ENCODE results near the gene COL4A1.

The COL4A1 gene

GRCh38 chr13:110306960-110307766 lies at the start of gene COL4A1, which contains the start of gene COL4A2:
TSS of gene COL4A1 (minus strand) at chr13:110307157. CDS start at chr13:110307027, 130 bp downstream.
TSS of gene COL4A2 (plus strand) at chr13:110307284. CDS start at chr13:110307904, 620 bp downstream.
- Histone ChIP-seq H3K36me3 (ENCODE audit: insufficient read depth, low read length) (no peaks in the 10 kb centered on the region), H3K9ac (ENCODE audit: low read depth, low read length, poor library complexity, severe bottlenecking) (no peak within 1 kb of the TSS), H3K4me3 (ENCODE audit: low read length, poor library complexity, severe bottlenecking) (no peak within 1 kb of the TSS), H2AFZ (ENCODE audit: low read length) (no peak within 1 kb of the TSS), H4K20me1 (ENCODE audit: insufficient read depth, low read length, poor library complexity, severe bottlenecking) (no peaks in the 10 kb centered on the region), H3K4me1 (ENCODE audit: insufficient read depth, low read length, poor library complexity, severe bottlenecking) (no peaks in the 10 kb centered on the region), H3F3A (ENCODE audit: low read depth) (no peaks in the 10 kb centered on the region), H3K79me2 (ENCODE audit: insufficient read depth, low read length) (no peaks in the 10 kb centered on the region), H3K27me3 (ENCODE audit: insufficient read depth, low read length, poor library complexity, severe bottlenecking) (no peaks in the 10 kb centered on the region), H3K9me3 (ENCODE audit: insufficient read depth, low read depth, low read length) (no peaks in the 10 kb centered on the region), H3K4me2 (ENCODE audit: low read depth, low read length, poor library complexity, severe bottlenecking) (no peak within 1 kb of the TSS), H3K9me2 (replicated peaks; ENCODE audit: low read depth, low read length) (no peaks in the 10 kb centered on the region)
- TF ChIP-seq CTCF (conservative IDR thresholded peaks at IDR 0.05; ENCODE audit: low read length) = no peak
- no peak for TF ChIP-seq EZH2phosphoT487 (IDR thresholded peaks at IDR 0.05; ENCODE audit: borderline replicate concordance)

GRCh38 chr13:110356362-110356761 lies 49.4 kb upstream of the COL4A1 start:
- TF ChIP-seq EZH2phosphoT487 (IDR thresholded peaks at IDR 0.05; ENCODE audit: borderline replicate concordance) (no peak), CTCF (conservative IDR thresholded peaks at IDR 0.05; ENCODE audit: low read length) (no peak)
- H3K9me2 ChIP-seq (replicated peaks; ENCODE audit: low read depth, low read length) = no peaks in the 10 kb centered on the region
- H3K27me3 ChIP-seq (ENCODE audit: insufficient read depth, low read length, poor library complexity, severe bottlenecking) = no peaks in the 10 kb centered on the region
- no peaks in the 10 kb centered on the region for H3K9me3 ChIP-seq (ENCODE audit: insufficient read depth, low read depth, low read length)
- no peaks in the 10 kb centered on the region for H3K36me3 ChIP-seq (ENCODE audit: insufficient read depth, low read length)
- no peaks in the 10 kb centered on the region for H4K20me1 ChIP-seq (ENCODE audit: insufficient read depth, low read length, poor library complexity, severe bottlenecking)
- no peak overlapping the region for H2AFZ ChIP-seq (ENCODE audit: low read length)
- H3K79me2 ChIP-seq (ENCODE audit: insufficient read depth, low read length) = no peaks in the 10 kb centered on the region
- H3K9ac ChIP-seq (ENCODE audit: low read depth, low read length, poor library complexity, severe bottlenecking) = no peak overlapping the region
- no peaks in the 10 kb centered on the region for H3K4me1 ChIP-seq (ENCODE audit: insufficient read depth, low read length, poor library complexity, severe bottlenecking)
- no peak overlapping the region for H3K4me3 ChIP-seq (ENCODE audit: low read length, poor library complexity, severe bottlenecking)
- H3F3A ChIP-seq (ENCODE audit: low read depth) = no peaks in the 10 kb centered on the region
- H3K4me2 ChIP-seq (ENCODE audit: low read depth, low read length, poor library complexity, severe bottlenecking) = no peak overlapping the region

GRCh38 chr13:110354715-110355473 lies 47.9 kb upstream of the COL4A1 start:
- H3K4me3 ChIP-seq (ENCODE audit: low read length, poor library complexity, severe bottlenecking) = no peak overlapping the region
- H3K79me2 ChIP-seq (ENCODE audit: insufficient read depth, low read length) = no peaks in the 10 kb centered on the region
- no peaks in the 10 kb centered on the region for H4K20me1 ChIP-seq (ENCODE audit: insufficient read depth, low read length, poor library complexity, severe bottlenecking)
- no peaks in the 10 kb centered on the region for H3K9me2 ChIP-seq (replicated peaks; ENCODE audit: low read depth, low read length)
- TF ChIP-seq CTCF (conservative IDR thresholded peaks at IDR 0.05; ENCODE audit: low read length) = no peak
- no peaks in the 10 kb centered on the region for H3K27me3 ChIP-seq (ENCODE audit: insufficient read depth, low read length, poor library complexity, severe bottlenecking)
- H3K9ac ChIP-seq (ENCODE audit: low read depth, low read length, poor library complexity, severe bottlenecking) = no peak overlapping the region
- H3K9me3 ChIP-seq (ENCODE audit: insufficient read depth, low read depth, low read length) = no peaks in the 10 kb centered on the region
- H3K4me2 ChIP-seq (ENCODE audit: low read depth, low read length, poor library complexity, severe bottlenecking) = no peak overlapping the region
- H3F3A ChIP-seq (ENCODE audit: low read depth) = no peaks in the 10 kb centered on the region
- no peaks in the 10 kb centered on the region for H3K4me1 ChIP-seq (ENCODE audit: insufficient read depth, low read length, poor library complexity, severe bottlenecking)
- no peak overlapping the region for H2AFZ ChIP-seq (ENCODE audit: low read length)
- no peaks in the 10 kb centered on the region for H3K36me3 ChIP-seq (ENCODE audit: insufficient read depth, low read length)

All from Loucy (cell line).